ENCODE results near the gene PLEKHM2. TPM values are rescaled to one million over a fixed set of nuclear protein-coding genes. Genes with fewer than 3 reads are reported as not detected.

Gene PLEKHM2
- total RNA-seq, 1 experiment from 2014 or later, result 45.9 TPM

DNA sequence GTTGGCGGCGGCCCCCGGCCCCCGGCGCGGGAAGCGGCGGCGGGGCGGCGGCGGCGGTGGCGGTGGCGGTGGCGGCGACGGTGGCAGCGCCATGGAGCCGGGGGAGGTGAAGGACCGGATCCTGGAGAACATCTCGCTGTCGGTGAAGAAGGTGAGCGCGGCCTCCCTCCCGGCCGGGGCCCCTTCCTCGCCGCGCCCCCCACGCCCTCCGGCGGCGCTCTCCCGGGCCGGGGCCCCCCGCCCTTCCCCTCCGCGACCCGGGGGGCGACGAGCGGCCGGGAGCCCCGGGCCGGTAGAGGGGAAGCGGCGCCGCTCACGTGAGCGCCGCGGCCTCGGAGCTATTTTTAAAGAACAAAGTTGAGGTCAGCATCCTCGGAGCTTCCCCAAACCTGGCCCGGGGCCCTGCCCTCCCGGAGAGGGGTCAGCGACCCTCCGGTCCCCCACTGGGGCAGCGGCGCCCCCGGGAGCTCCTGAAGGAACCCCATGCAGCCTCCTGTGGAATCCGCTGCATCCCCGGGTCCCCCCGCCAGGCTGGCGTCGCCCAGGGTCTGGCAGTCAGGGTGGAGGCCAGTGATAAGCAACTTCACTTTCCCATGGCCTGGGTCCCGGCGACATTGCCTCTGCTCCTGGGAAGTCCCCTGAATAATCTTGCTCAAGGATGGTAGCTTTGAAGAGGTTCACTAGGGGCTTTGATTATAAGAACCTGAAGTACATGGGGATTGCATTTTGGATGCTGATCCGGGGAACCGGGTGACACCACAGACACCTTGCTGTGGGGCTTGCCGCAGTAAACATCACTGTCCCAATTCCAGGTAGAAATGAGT is 560 bp downstream of the PLEKHM2 start:
- no peaks in the 10 kb centered on the region for H4K20me1 ChIP-seq (ENCODE audit: control insufficient read depth, insufficient read depth, insufficient read length)
- TF ChIP-seq, protein P1, sequence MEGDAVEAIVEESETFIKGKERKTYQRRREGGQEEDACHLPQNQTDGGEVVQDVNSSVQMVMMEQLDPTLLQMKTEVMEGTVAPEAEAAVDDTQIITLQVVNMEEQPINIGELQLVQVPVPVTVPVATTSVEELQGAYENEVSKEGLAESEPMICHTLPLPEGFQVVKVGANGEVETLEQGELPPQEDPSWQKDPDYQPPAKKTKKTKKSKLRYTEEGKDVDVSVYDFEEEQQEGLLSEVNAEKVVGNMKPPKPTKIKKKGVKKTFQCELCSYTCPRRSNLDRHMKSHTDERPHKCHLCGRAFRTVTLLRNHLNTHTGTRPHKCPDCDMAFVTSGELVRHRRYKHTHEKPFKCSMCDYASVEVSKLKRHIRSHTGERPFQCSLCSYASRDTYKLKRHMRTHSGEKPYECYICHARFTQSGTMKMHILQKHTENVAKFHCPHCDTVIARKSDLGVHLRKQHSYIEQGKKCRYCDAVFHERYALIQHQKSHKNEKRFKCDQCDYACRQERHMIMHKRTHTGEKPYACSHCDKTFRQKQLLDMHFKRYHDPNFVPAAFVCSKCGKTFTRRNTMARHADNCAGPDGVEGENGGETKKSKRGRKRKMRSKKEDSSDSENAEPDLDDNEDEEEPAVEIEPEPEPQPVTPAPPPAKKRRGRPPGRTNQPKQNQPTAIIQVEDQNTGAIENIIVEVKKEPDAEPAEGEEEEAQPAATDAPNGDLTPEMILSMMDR (conservative IDR thresholded peaks at IDR 0.05), result no peak; the same call in 2 of the 3 replicates
- H3K56ac ChIP-seq (ENCODE audit: insufficient read length, low read depth, low read length), result no peak overlapping the region
- H3K9me3 ChIP-seq (ENCODE audit: control insufficient read depth, low read depth, low read length), result no peaks in the 10 kb centered on the region
- no peak overlapping the region for H2BK120ac ChIP-seq (ENCODE audit: low read depth, low read length, poor library complexity, severe bottlenecking)
- H3K36me3 Mint-ChIP-seq (ENCODE audit: insufficient read depth in 1 of 3, low read depth in 3 of 3), result peaks cover 0 to 7% (median 6%) of the 10 kb centered on the region in 3 experiments; a peak in 5 of 7 replicates
- no peak overlapping the region for H2BK5ac ChIP-seq (ENCODE audit: insufficient read length, low read length)
- peak overlapping the region; percentile 85; the same call in 1 of the 2 replicates for H3K14ac ChIP-seq (ENCODE audit: insufficient read depth, low read length)
- H2BK15ac ChIP-seq (ENCODE audit: low read depth, low read length), result no peak overlapping the region
- no peak overlapping the region for H3K23ac ChIP-seq (ENCODE audit: insufficient read length, low read depth, low read length)
- H2BK20ac ChIP-seq (ENCODE audit: low read depth, low read length, poor library complexity, severe bottlenecking), result no peak overlapping the region
- H3K4me3 Mint-ChIP-seq, result peak overlapping the region; percentile 80 to 91
- H3K23me2 ChIP-seq (ENCODE audit: insufficient read length, low read depth, low read length, poor library complexity, severe bottlenecking), result peaks cover 5% of the 10 kb centered on the region
- no peak overlapping the region for H4K5ac ChIP-seq (ENCODE audit: insufficient read length, low read depth, low read length)
- H3K27me3 ChIP-seq (ENCODE audit: insufficient read depth, low read length), result no peaks in the 10 kb centered on the region
- H3K4me1 ChIP-seq (ENCODE audit: insufficient read depth, low read length), result peaks cover 3% of the 10 kb centered on the region; the same call in 1 of the 2 replicates
- no peak overlapping the region for H2AK5ac ChIP-seq (ENCODE audit: insufficient read length, low read length)
- H3K18ac ChIP-seq (ENCODE audit: insufficient read length, low read depth, low read length), result no peak overlapping the region
- no peak overlapping the region for H4K91ac ChIP-seq (ENCODE audit: insufficient read length, low read depth, low read length)
- no peak overlapping the region for H4K8ac ChIP-seq (replicated peaks; ENCODE audit: insufficient read length, low read depth, low read length)
- no peaks in the 10 kb centered on the region for H3K27me3 Mint-ChIP-seq (ENCODE audit: low read depth)
- peak overlapping the region; percentile 80 for H3K4me2 ChIP-seq (ENCODE audit: insufficient read depth, insufficient read length, low read length)
- no peak overlapping the region for H2BK12ac ChIP-seq (ENCODE audit: insufficient read length, low read depth, low read length)
- no peak overlapping the region for H3T11ph ChIP-seq (ENCODE audit: low read length)
- WGBS (ENCODE audit: extremely low coverage, insufficient read length, low lambda C conversion rate), result no CpG with 5 or more reads among the region's 72 CpGs
- no peaks in the 10 kb centered on the region for H3K9me3 Mint-ChIP-seq
- no peak overlapping the region for H2AFZ ChIP-seq (ENCODE audit: low read length)
- H3K27ac Mint-ChIP-seq, result peak overlapping the region in 2 of 3 experiments; percentile 46 to 78; a peak in 2 of 7 replicates
- peaks cover 4% of the 10 kb centered on the region; the same call in 1 of the 2 replicates for H3K79me2 ChIP-seq (ENCODE audit: insufficient read depth, low read length)
- peak overlapping the region; percentile 64 for H3K9ac ChIP-seq (ENCODE audit: extremely low read depth, insufficient read length, low read length)
- H3K4ac ChIP-seq (ENCODE audit: low read depth, low read length), result no peak overlapping the region
- DNase-seq, result peak; percentile 38
- H3K27ac ChIP-seq (ENCODE audit: insufficient read length, low read depth, low read length), result no peak overlapping the region
- peaks cover 18 to 20% of the 10 kb centered on the region in 2 experiments for H3K4me1 Mint-ChIP-seq
- peaks cover 4% of the 10 kb centered on the region for H3K79me1 ChIP-seq (ENCODE audit: insufficient read depth, low read depth, low read length, poor library complexity, severe bottlenecking)
